Skeletal muscle tissue (tissue), 4 donors: ENCODE results near the gene EEF2K. TPM values are rescaled to one million over a fixed set of nuclear protein-coding genes. Genes with fewer than 3 reads are reported as not detected.

Experiments
- H3K27ac ChIP-seq: one replicate; pipeline ENCODE4 v1.7.0; 2013; ENCODE audit warnings: mild to moderate bottlenecking, low read depth, low read length, inconsistent platforms
- H3K27me3 ChIP-seq, 3 donors: one replicate each; pipeline ENCODE4 v1.7.0; 2013; ENCODE audit warnings: low read length in 3 of 3; ENCODE audit not compliant: control insufficient read depth in 3 of 3, insufficient read depth in 3 of 3
- H3K36me3 ChIP-seq, 3 donors: one replicate each; pipeline ENCODE4 v1.7.0; 2013; ENCODE audit warnings: low read length in 3 of 3; ENCODE audit not compliant: control insufficient read depth in 3 of 3, insufficient read depth in 3 of 3
- H3K4me1 ChIP-seq, 3 donors: one replicate each; pipeline ENCODE4 v1.7.0; 2013; ENCODE audit warnings: low read length in 3 of 3, mild to moderate bottlenecking in 3 of 3; ENCODE audit not compliant: control insufficient read depth in 3 of 3, insufficient read depth in 3 of 3
- H3K4me3 ChIP-seq, 3 donors: one replicate each; pipeline ENCODE4 v1.7.0; 2013; ENCODE audit warnings: low read length in 3 of 3
- H3K9ac ChIP-seq, 3 donors: one replicate each; pipeline ENCODE4 v1.7.0; 2013; ENCODE audit warnings: low read length in 3 of 3, mild to moderate bottlenecking in 3 of 3, moderate library complexity in 2 of 3, low read depth in 1 of 3
- H3K9me3 ChIP-seq, 3 donors: one replicate each; pipeline ENCODE4 v1.7.0; 2013; ENCODE audit warnings: low read length in 3 of 3; ENCODE audit not compliant: control insufficient read depth in 3 of 3
- total RNA-seq: library from RNA; depleted of rRNA; stranded (reverse); fragments of >200 nt; gene quantifications from one replicate; pipeline ENCODE4 v1.2.3, GENCODE V29; 2014
- donor health status: Osteomylitis.

Gene EEF2K
- total RNA-seq, 1 donor from 2014 or later = 86.1 TPM

DNA sequence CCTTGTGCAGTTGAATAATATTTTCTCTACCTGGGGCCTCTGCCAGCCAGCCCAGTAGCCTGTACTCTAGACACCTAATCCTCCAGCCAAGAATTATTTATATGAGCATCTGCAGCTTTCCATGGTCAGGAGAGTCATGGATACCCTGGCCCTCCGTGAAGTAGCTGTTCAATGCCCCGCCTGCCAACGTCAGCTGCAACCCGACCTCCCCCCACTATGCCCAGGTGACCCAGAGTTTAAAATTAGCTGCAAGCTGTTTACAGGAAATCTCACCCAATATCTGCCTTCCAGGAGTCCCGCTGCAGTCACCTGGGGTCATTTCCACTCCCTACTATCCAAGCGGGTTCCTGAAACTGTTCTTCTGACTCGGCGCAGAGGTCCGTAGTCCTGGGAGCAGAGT, 31.4 kb upstream of the EEF2K start:
- Histone ChIP-seq H3K27ac (peak overlapping the region; percentile 75), H3K4me3 (peak overlapping the region in 2 of 3 donors; percentile 14 to 49), H3K27me3 (no peaks in the 10 kb centered on the region)

DNA sequence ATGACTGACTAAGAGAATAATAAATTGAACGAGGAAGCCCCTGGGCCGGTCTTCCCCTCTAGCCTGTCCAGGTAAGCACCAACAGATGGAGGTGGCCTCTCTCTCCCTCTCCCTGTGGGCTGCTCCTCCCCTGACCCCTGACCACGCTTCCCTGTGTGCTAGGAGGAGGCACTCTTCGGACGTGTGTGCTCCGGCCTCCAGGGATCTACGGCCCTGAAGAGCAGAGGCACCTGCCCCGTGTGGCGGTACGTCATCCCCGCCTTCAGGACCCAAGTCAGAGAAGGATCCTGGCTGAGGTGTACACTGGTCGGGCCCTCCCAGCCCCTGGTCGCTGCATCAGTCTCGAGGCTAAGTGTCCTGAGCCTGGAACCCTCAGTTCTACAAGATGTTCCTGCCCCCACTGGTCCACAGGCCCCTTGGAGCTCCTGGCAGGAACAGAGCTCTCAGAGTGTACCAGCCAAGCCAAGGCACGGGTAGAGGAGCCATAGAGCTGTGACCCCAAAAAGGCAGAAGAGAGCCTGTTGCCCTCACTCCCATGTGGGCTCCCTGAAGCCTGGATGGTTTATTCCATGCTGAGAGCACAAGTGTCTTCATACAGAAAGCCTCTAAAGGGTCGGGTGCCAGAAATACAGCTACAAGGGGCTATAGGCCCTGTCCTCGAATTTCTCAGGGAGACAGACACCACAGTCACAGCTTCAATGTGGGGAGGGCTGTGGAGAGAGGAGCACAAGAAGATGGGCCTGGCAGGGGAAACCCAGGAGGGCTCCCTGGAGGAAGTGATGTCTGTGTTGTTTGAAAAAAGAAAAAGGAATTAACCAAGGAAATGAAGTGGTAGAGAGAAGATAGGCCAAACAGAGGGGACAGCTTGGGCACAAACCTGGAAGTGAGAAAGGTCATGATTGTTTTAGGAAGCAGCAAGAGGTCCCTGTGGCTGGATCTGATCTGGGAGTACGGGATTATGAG, 27.8 kb upstream of the EEF2K start:
- no peaks in the 10 kb centered on the region for H3K9me3 ChIP-seq
- H3K4me1 ChIP-seq = peaks cover 4 to 6% (median 5%) of the 10 kb centered on the region in 3 donors
- H3K9ac ChIP-seq = no peak overlapping the region
- H3K36me3 ChIP-seq = peaks cover 0 to 2% (median 0%) of the 10 kb centered on the region in 3 donors
- H3K27me3 ChIP-seq = no peaks in the 10 kb centered on the region
- no peak overlapping the region for H3K27ac ChIP-seq
- H3K4me3 ChIP-seq = no peak overlapping the region

More for the DNA sequence above, 31.4 kb upstream of the EEF2K start:
- H3K4me1 ChIP-seq = peaks cover 4 to 6% (median 5%) of the 10 kb centered on the region in 3 donors
- H3K9ac ChIP-seq = peak overlapping the region; percentile 5 to 65 (median 60)
- H3K9me3 ChIP-seq = no peaks in the 10 kb centered on the region
- H3K36me3 ChIP-seq = no peaks in the 10 kb centered on the region

DNA sequence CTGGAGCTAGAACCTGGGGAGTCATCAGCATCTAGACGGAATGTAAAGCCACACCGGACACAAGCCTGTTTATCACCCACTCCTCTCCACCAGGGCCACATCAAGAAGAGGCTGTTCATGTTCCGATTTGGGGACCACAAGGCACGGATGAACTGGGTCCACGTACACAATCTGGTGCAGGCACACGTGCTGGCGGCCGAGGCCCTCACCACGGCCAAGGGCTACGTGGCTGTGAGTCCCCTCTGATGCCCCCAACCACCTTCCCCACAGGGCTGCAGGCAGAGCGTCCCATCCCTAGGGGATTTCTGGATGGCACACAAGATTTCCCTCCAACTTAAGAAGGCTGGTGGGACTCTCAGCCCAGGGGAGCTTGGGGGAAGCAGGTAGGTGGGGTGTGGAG, 24.7 kb upstream of the EEF2K start:
- H3K27me3 ChIP-seq = no peaks in the 10 kb centered on the region
- H3K36me3 ChIP-seq = peaks cover 0 to 2% (median 0%) of the 10 kb centered on the region in 3 donors
- no peak overlapping the region for H3K27ac ChIP-seq
- no peaks in the 10 kb centered on the region for H3K9me3 ChIP-seq
- no peak overlapping the region for H3K4me3 ChIP-seq
- no peaks in the 10 kb centered on the region for H3K4me1 ChIP-seq
- no peak overlapping the region for H3K9ac ChIP-seq

DNA sequence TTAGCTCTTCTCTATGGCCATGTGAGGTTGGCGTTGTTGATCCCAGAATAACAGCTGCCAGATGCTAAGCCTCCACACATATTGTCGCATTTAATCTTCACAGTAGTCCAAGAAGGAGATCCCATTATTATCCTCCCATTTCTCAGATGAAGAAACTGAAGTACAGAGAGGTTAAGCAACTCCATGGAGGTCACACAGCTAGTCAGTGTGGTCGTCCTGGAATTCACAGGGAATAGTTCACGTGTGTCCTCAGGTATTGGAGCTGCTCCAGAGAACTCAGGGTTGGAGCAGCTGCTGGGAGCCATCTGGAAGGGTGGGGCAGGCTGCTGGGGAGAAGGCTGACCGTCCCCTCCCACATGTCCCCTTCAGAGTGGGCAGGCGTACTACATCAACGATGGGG, 24.2 kb upstream of the EEF2K start:
- no peaks in the 10 kb centered on the region for H3K9me3 ChIP-seq
- H3K36me3 ChIP-seq = peaks cover 0 to 2% (median 0%) of the 10 kb centered on the region in 3 donors
- no peak overlapping the region for H3K9ac ChIP-seq
- no peaks in the 10 kb centered on the region for H3K4me1 ChIP-seq
- H3K4me3 ChIP-seq = no peak overlapping the region
- H3K27ac ChIP-seq = no peak overlapping the region
- H3K27me3 ChIP-seq = no peaks in the 10 kb centered on the region

DNA sequence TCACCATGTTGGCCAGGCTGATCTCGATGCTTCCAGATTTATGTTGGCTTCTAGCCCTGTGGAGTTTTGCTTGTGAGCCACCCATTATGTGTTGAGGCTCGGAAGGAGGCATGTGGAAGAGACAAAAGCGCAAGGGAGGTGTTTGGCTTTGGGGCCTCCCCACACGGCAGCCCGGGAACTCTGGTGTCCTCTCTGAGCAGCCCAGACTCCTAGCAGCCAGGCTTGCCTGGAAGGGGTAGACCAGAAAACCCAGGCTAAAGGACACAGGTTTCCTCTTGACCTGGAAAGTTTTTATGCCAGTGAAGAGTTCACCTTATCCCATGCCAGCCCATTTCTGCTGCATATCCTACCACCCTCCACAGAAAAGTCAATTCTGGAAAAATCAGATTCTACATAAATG, 22.7 kb upstream of the EEF2K start:
- Histone ChIP-seq H3K36me3 (peaks cover 0 to 2% (median 0%) of the 10 kb centered on the region in 3 donors), H3K4me1 (peaks cover 0 to 4% (median 3%) of the 10 kb centered on the region in 3 donors), H3K4me3 (no peak overlapping the region), H3K9ac (no peak overlapping the region), H3K27ac (no peak overlapping the region), H3K9me3 (no peaks in the 10 kb centered on the region), H3K27me3 (no peaks in the 10 kb centered on the region)

DNA sequence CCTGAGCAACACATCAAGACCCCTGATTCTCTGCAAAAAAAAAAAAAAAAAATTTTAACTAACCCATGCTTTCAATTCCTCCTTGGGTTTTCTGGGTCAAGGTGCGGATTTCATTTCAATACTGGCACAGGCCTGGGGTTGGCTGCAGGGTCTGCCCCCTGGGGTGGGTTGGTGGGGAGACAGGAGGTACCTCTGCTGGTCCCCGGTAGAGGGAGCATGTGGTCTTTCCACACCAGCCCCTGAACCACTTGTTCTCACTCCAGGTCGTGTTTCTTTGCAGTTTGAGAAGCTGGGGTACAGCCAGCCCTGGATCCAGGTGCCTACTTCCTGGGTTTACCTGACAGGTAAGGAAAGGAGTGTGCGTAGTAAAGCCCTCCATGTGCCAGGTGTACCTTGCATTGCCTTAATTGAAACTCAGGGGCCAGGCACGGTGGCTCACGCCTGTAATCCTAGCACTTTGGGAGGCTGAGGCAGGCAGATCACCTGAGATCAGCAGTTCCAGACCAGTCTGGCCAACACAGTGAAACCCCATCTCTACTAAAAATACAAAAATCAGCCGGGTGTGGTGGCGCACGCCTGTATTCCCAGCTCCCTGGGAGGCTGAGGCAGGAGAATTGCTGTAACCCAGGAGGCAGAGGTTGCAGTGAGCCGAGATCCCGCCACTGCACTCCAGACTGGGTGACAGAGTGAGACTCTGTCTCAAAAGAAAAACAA, 22.0 kb upstream of the EEF2K start:
- Histone ChIP-seq H3K4me3 (no peak overlapping the region), H3K27ac (no peak overlapping the region), H3K9ac (no peak overlapping the region), H3K27me3 (no peaks in the 10 kb centered on the region), H3K9me3 (no peaks in the 10 kb centered on the region), H3K36me3 (peaks cover 0 to 2% (median 0%) of the 10 kb centered on the region in 3 donors), H3K4me1 (peaks cover 6 to 10% (median 8%) of the 10 kb centered on the region in 3 donors)

DNA sequence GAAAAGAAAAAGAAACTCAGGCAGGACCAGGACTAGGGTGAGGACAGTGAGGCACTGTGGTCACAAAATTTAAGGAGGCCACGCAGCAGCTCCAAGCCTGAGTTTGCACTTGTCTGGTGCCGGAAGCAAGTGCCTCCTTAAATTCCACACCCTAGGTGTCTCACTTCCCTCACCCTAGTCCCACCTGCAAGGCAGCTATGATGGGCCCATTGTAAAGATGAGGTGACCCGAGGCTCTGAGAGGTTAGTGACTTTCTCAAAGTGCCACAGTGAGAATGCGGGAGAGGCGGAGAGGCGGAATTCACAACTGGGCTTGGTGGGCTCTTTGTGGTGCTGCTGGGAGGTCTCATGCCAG, 21.5 kb upstream of the EEF2K start:
- Histone ChIP-seq H3K9ac (no peak overlapping the region), H3K4me1 (peaks cover 12 to 16% (median 14%) of the 10 kb centered on the region in 3 donors)

DNA sequence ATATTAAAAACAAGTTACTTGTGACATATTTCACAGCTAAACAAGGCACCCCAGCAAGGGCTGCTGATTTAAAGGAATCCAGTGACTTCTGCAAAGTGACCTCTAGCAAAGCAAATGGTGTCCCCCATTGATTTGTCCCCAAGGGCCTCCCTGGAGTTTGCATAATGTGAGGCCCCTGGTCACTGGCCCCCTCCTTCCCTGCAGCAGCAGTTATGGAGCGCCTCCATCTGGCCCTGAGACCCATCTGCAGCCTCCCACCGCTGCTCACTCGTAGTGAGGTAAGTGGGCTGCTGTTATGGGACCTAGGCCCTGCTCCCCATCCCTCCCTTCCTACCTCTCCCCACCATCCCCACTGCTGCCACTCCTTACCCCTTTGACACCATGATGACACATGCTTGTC, 19.6 kb upstream of the EEF2K start:
- peaks cover 18 to 22% (median 19%) of the 10 kb centered on the region in 3 donors for H3K4me1 ChIP-seq
- no peaks in the 10 kb centered on the region for H3K9me3 ChIP-seq
- H3K36me3 ChIP-seq = peaks cover 0 to 2% (median 0%) of the 10 kb centered on the region in 3 donors
- no peak overlapping the region for H3K4me3 ChIP-seq
- H3K27me3 ChIP-seq = no peaks in the 10 kb centered on the region
- no peak overlapping the region for H3K9ac ChIP-seq
- H3K27ac ChIP-seq = no peak overlapping the region

More for the DNA sequence above, 21.5 kb upstream of the EEF2K start:
- H3K36me3 ChIP-seq = peaks cover 0 to 2% (median 0%) of the 10 kb centered on the region in 3 donors
- no peak overlapping the region for H3K4me3 ChIP-seq
- H3K27ac ChIP-seq = no peak overlapping the region
- no peaks in the 10 kb centered on the region for H3K9me3 ChIP-seq
- H3K27me3 ChIP-seq = no peaks in the 10 kb centered on the region

DNA sequence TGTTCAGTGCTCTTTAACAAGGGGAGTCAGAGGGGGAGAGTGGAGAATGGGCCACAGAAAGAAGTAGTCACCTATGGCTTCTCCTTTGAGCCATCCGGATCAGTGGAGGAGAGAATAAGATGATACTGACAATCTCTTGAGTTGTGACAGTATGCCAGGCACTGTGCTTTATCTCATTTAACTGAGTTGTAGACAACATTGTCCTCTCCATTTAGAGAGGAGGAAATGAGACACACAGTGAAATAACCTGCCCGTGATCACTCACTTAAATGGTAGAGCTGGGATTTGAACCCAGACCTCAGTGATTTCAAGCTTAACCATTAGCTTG, 17.8 kb upstream of the EEF2K start:
- peak overlapping the region; percentile 15 for H3K27ac ChIP-seq
- H3K27me3 ChIP-seq = no peaks in the 10 kb centered on the region
- H3K36me3 ChIP-seq = no peaks in the 10 kb centered on the region
- H3K4me3 ChIP-seq = no peak overlapping the region
- no peaks in the 10 kb centered on the region for H3K9me3 ChIP-seq
- H3K9ac ChIP-seq = no peak overlapping the region
- peaks cover 30 to 33% (median 32%) of the 10 kb centered on the region in 3 donors for H3K4me1 ChIP-seq
